Thoracic aorta (tissue), 2 donors: Measurements from ENCODE around the gene TREX2. TPM values are rescaled to one million over a fixed set of nuclear protein-coding genes. Genes with fewer than 3 reads are reported as not detected.
"Not testable (repeated sequence)": the region's sequence is repeated elsewhere in the genome, so short reads cannot be mapped to it uniquely, and the experiment has no call there.

ENCODE experiments used
- ATAC-seq: fragments of 150-250 bp; one replicate; pipeline ENCODE4 v1.8.0; 2017; ENCODE audit warnings: low read depth; ENCODE audit not compliant: insufficient number of reproducible peaks, low FRiP score
- DNase-seq: peaks from one replicate; pipeline ENCODE4 v3.0.0-alpha.2; 2020; ENCODE audit warnings: low spot score
- H3K27ac ChIP-seq, 2 donors: fragments of 200-600 bp; sonication (generic); 1 replicate in 1 of 2; 2 replicates in 1 of 2; pipeline ENCODE4 v1.5.1; 2016; ENCODE audit warnings: mild to moderate bottlenecking in 2 of 2, moderate library complexity in 2 of 2
- H3K27me3 ChIP-seq: fragments of 200-600 bp; sonication (generic); replicated peaks from 2 replicates; pipeline ENCODE4 v1.6.0; 2016; ENCODE audit warnings: mild to moderate bottlenecking; ENCODE audit not compliant: insufficient read depth
- H3K36me3 ChIP-seq: fragments of 200-600 bp; sonication (generic); one replicate; pipeline ENCODE4 v1.5.1; 2016
- H3K4me1 ChIP-seq, 2 donors: fragments of 200-600 bp; sonication (generic); 1 replicate in 1 of 2; 2 replicates in 1 of 2; pipeline versions ENCODE4 v1.5.1 to v1.6.0; 2016; ENCODE audit warnings: low read depth in 2 of 2, mild to moderate bottlenecking in 1 of 2; ENCODE audit not compliant: control insufficient read depth in 1 of 2
- H3K4me3 ChIP-seq: fragments of 200-600 bp; sonication (generic); 2 replicates; pipeline ENCODE4 v1.5.1; 2016; ENCODE audit warnings: mild to moderate bottlenecking
- H3K9me3 ChIP-seq: fragments of 200-600 bp; sonication (generic); 2 replicates; pipeline ENCODE4 v1.5.1; 2016
- total RNA-seq, 2 donors: library from RNA; depleted of rRNA; stranded (reverse); fragments of >200 nt; gene quantifications; one replicate each; pipeline versions ENCODE4 v1.1.0 to v1.2.3, GENCODE V29; 2016
- TF ChIP-seq, protein P1 (sequence below): fragments of 200-600 bp; sonication (generic); IDR thresholded peaks from one replicate; pipeline ENCODE4 v1.5.1; 2019; ENCODE audit warnings: antibody characterized with exemption

Gene TREX2
- total RNA-seq, 2 donors from 2014 or later = 22.1 to 24.8 TPM

DNA sequence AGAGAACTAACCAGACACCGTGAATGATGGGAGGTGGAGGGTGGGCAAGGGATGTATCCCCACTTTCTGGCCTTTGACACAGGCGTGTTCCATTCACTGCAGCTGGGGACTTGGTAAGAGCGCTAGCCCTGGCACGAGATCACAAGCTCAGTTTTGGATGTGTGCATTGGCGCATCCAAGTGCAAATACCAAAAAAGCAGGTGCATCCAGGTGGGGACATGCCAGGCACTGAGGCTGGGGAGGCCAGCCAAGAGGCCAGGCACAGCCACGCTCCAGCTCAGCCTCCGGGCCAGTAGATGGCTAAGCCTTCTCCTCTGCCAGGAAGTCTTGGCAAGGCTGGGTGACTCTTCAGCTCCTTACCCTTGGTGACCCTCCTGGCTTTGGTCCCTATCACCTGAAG, 39.0 kb downstream of the TREX2 start:
- Histone ChIP-seq H3K4me1 (no peaks in the 10 kb centered on the region), H3K36me3 (no peaks in the 10 kb centered on the region), H3K9me3 (no peaks in the 10 kb centered on the region), H3K27ac (no peak overlapping the region), H3K27me3 (no peaks in the 10 kb centered on the region), H3K4me3 (no peak overlapping the region)
- DNase-seq (no peak), ATAC-seq (no peak)
- TF ChIP-seq, protein P1, sequence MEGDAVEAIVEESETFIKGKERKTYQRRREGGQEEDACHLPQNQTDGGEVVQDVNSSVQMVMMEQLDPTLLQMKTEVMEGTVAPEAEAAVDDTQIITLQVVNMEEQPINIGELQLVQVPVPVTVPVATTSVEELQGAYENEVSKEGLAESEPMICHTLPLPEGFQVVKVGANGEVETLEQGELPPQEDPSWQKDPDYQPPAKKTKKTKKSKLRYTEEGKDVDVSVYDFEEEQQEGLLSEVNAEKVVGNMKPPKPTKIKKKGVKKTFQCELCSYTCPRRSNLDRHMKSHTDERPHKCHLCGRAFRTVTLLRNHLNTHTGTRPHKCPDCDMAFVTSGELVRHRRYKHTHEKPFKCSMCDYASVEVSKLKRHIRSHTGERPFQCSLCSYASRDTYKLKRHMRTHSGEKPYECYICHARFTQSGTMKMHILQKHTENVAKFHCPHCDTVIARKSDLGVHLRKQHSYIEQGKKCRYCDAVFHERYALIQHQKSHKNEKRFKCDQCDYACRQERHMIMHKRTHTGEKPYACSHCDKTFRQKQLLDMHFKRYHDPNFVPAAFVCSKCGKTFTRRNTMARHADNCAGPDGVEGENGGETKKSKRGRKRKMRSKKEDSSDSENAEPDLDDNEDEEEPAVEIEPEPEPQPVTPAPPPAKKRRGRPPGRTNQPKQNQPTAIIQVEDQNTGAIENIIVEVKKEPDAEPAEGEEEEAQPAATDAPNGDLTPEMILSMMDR = no peak

DNA sequence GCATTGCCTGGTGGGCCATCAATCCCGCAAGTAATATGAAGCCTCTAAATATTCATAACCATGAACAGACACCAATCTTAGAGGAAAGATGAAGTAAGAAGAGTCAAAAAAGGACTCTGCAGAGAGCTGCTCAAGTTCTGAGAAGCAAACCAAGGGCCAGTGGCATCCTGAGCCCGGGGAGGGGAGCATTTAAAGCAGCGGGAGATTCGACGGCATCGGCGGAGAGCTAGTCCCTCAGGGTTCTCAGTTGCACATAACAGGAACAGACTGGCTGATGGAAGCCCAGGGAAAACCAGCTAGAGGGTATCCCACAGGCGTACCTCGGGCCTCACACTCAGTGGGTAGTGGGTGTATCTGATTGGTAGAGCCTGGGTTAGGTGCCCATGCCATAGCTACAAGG, 39.8 kb downstream of the TREX2 start:
- Histone ChIP-seq H3K9me3 (no peaks in the 10 kb centered on the region), H3K4me1 (no peaks in the 10 kb centered on the region), H3K4me3 (no peak overlapping the region), H3K27me3 (no peaks in the 10 kb centered on the region), H3K36me3 (no peaks in the 10 kb centered on the region), H3K27ac (no peak overlapping the region)
- no peak for DNase-seq
- TF ChIP-seq, protein P1 = no peak
- ATAC-seq = no peak

DNA sequence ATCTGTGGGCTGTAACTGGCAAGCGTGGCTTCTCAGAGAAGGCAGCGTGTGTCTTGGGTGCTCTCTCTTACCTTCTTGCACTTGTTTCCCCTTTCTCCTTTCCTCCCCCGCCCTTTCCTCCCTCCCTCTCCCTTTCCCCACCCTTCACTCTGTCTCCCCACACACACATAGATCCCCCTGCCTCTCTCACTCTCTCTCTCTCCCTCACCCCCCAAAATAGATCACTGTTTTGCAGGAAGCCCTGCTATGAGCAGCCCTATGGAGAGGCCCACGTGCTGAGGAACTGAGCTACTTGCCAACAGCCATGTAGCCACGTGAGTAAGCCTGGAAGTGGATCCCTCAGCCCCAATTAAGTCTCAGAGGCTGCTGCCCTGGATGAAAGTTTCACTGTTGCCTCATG, 40.4 kb downstream of the TREX2 start:
- DNase-seq (no peak), ATAC-seq (no peak)
- Histone ChIP-seq H3K4me1 (no peaks in the 10 kb centered on the region), H3K36me3 (no peaks in the 10 kb centered on the region), H3K27ac (no peak overlapping the region), H3K4me3 (no peak overlapping the region), H3K9me3 (no peaks in the 10 kb centered on the region), H3K27me3 (no peaks in the 10 kb centered on the region)
- TF ChIP-seq, protein P1 = no peak

DNA sequence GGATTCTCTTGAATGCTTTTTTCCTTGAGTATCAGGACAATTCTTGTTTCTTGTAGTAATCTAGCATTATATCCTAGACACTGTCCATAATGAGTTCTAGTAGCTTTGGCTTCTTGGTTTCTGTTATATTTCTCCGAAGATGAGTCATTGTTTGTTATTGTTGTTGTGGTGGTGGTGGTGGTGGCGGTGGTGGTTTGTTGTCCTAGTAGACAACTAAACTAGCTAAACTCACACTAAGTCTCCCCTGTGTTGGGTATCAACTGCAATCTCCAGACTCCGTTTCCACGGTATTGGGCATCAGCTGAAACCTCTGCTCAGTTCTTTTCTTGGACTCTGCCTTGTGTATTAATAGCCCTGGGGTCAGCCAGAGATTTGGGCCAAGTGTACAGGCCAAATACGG, 41.5 kb downstream of the TREX2 start:
- not testable (repeated sequence) for DNase-seq, H3K9me3 ChIP-seq, H3K27me3 ChIP-seq, H3K4me3 ChIP-seq, H3K27ac ChIP-seq, H3K4me1 ChIP-seq, H3K36me3 ChIP-seq, ATAC-seq

DNA sequence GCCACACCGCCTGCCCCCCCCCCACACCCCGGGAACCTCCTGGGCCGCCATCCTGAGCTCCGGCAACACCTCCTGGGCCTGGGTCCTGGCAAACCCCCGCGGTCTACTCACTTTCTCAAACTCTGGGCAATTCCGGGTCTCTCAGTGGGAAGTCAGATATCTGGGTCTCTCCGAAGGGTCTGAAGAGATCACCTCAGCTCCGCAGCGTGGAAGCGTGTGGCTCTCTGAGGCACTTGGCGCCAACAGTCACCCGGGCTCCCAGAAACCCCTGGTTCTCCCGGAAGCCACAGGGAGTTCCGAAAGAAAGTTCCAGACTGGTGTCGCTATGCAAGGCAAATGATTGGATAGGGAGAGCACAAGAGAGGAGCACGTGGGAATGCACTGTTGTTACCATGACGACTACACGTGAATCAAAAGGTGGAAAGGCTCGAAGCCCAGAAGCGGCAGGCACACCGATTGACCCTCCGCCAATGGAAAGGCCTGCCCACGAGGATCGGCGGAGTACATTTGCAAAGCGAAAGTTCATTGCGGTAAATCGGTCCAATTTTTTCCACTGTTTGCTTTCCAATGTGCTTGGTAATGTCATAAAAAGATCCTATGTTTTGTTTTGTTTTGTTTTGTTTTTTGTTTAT, 44.6 kb downstream of the TREX2 start, which contains the start of gene PNMA6E:
Gene PNMA6E, minus strand, starts transcription at position 218 of the 632 bp plus-strand sequence. CDS start 2,501 bp downstream, outside the sequence.
- TF ChIP-seq, protein P1 = no peak
- no peak for DNase-seq
- Histone ChIP-seq H3K4me1 (no peaks in the 10 kb centered on the region), H3K27me3 (no peaks in the 10 kb centered on the region), H3K9me3 (no peaks in the 10 kb centered on the region), H3K36me3 (no peaks in the 10 kb centered on the region), H3K27ac (no peak within 1 kb of the TSS), H3K4me3 (no peak within 1 kb of the TSS)
- ATAC-seq = no peak
